ENCODE results near the gene NUDT21.
"Not testable (repeated sequence)": the region's sequence is repeated elsewhere in the genome, so short reads cannot be mapped to it uniquely, and the experiment has no call there.

The NUDT21 gene

GRCh38 chr16:56415875-56416274, 35.3 kb downstream of the NUDT21 start:
- no peak for DNase-seq

- DNase-seq, result no peak
Observed at GRCh38 chr16:56414366-56414765, 36.8 kb downstream of the NUDT21 start.

GRCh38 chr16:56413381-56413780, 37.8 kb downstream of the NUDT21 start:
- no peak for DNase-seq

- no peak for DNase-seq
Observed at GRCh38 chr16:56411624-56412023, 39.5 kb downstream of the NUDT21 start.

DNA sequence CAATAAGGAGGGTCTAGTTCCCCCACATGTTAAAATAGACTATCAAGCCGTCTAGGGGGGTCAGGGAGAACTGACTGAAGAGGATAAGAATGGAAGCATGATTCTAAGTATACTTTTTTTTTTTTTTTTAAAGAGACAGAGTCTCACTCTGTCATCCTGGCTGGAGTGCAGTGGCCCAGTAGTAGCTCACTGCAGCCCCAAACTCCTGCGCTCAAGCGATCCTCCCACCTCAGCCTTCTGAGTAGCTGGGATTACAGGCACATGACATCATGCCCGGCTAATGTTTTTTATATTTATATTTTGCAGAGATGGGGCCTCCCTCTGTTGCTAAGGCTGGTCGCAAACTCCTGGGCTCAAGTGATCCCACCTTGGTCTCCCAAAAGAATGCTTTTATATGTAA, 40.0 kb downstream of the NUDT21 start:
- no peak for DNase-seq

GRCh38 chr16:56409195-56409594, 41.9 kb downstream of the NUDT21 start:
- no peak for DNase-seq

- no peak for DNase-seq
Observed at GRCh38 chr16:56408379-56409098, 42.6 kb downstream of the NUDT21 start.

GRCh38 chr16:56405977-56406672, 45.0 kb downstream of the NUDT21 start:
- no peak for DNase-seq

GRCh38 chr16:56401482-56401881, 49.6 kb downstream of the NUDT21 start:
- DNase-seq, result no peak

- DNase-seq, result no peak
Observed at GRCh38 chr16:56400458-56400857, 50.7 kb downstream of the NUDT21 start.

GRCh38 chr16:56399486-56399885, 51.6 kb downstream of the NUDT21 start:
- no peak for DNase-seq

DNA sequence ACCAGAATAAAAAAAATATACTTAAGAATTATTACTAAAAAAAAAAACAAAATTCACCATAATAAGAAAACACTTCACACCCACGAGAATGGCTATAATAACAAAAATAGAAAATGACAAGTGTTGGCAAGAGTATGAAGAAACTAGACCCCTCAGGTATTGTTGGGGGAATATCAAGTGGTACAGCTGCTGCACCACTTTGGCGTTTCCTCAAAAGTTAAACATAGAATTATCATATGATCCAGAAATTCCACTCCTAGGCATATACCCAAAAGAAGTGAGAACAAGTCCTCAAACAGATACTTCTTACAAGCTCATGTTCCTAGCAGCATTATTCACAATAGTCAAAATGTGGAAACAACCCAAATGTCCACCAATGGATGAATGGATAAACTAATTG, 52.1 kb downstream of the NUDT21 start:
- DNase-seq, result no peak

GRCh38 chr16:56396724-56397123, 54.4 kb downstream of the NUDT21 start:
- not testable (repeated sequence) for DNase-seq

DNA sequence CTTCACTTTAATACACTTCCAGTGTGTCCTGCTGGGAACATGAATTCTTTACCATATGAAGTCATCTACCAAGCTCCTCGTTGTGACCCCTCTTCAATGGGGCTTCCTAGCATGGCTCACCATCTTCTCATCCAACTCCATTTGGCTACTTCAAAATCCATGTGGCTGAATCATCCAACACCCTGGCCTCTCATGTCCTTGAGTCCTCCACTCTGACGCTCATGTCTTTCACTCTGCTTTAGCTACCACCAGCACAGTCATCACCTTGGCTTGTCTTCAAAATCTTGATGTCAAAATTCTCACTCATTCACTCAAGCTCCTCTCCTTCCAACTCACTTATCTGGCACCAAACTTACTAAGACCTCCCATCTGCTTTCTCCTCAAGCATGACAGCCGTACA, 61.6 kb downstream of the NUDT21 start:
- no peak for DNase-seq

DNA sequence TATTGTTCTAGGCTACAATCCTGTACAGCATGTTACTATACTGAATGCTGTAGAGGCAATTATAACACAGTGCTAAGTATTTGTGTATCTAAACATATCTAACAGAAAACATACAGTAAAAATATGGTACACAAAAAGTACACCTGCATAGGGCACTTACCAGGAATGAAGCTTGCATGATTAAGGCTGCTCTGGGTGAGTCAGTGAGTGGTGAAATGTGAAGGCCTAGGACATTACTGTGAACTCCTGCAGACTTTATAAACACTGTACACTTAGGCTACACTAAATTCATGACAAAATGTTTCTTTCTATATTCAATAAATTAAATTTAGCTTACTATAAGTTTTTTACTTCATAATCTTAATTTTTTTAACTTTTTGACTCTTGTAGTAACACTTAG, 62.9 kb downstream of the NUDT21 start:
- no peak for DNase-seq

GRCh38 chr16:56387396-56387795, 63.7 kb downstream of the NUDT21 start:
- DNase-seq, result no peak

DNA sequence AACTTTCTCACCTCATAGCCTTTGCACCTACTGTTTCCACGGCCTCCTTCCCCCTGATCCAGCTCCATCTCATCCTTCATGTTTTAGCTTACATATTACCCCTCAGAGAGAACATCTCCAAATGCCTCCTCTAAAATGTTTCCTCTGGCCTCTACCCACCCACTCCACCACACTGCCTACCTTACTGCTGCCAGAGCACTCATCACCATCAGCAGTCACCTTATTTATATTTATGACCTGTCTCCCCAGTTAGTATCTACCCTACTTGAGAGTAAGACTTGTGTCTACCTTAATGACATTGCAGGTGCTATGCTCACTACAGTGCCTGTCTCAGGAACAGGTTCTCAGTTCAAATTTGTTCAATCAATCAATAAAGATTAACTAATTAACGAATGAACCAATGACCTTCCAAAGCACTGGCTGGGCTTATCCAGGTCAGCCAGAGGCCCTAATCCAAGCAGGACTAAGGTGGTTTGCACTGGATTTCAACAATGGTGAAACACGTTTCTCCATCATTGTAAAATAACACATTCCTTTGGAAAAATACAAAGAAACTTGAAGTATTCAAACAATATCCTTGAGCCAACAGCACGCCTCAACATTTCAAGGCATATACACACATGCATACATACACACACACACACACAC, 66.9 kb downstream of the NUDT21 start:
- DNase-seq, result no peak

GRCh38 chr16:56382901-56383355, 68.2 kb downstream of the NUDT21 start:
- DNase-seq, result no peak

- DNase-seq, result no peak
Observed at GRCh38 chr16:56382459-56382858, 68.7 kb downstream of the NUDT21 start.

- not testable (repeated sequence) for DNase-seq
Observed at GRCh38 chr16:56380778-56381485, 70.2 kb downstream of the NUDT21 start.
